GM19324 (cell line): Measurements from ENCODE around the gene SRI.

ENCODE experiments used
- ATAC-seq: cut with Tn5 transposase; IDR thresholded peaks from one replicate; pipeline ENCODE4 v1.9.1; 2021; ENCODE audit warnings: mild to moderate bottlenecking, moderate library complexity; ENCODE audit not compliant: unreplicated experiment, low FRiP score

Gene SRI

DNA sequence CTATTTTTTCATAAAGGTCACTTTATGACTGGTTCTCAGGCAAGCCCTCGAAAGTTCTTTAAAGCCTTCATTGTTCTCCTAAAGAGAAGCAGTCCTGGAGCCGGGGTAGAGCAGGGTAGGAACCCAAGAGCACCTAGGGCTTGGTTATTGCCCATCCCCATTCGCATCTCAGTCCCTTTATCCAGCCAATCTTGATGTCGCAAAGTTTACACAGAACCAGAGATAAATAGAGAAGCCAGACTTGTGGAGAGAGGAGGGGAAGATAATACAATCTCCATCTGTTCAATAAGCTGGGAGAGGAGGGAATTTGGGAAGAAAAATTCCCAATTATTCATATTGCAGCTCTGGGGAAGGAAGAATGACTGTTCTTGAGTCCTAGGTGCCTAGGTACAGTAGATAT, 6.4 kb upstream of the SRI start:
- ATAC-seq, result no peak

DNA sequence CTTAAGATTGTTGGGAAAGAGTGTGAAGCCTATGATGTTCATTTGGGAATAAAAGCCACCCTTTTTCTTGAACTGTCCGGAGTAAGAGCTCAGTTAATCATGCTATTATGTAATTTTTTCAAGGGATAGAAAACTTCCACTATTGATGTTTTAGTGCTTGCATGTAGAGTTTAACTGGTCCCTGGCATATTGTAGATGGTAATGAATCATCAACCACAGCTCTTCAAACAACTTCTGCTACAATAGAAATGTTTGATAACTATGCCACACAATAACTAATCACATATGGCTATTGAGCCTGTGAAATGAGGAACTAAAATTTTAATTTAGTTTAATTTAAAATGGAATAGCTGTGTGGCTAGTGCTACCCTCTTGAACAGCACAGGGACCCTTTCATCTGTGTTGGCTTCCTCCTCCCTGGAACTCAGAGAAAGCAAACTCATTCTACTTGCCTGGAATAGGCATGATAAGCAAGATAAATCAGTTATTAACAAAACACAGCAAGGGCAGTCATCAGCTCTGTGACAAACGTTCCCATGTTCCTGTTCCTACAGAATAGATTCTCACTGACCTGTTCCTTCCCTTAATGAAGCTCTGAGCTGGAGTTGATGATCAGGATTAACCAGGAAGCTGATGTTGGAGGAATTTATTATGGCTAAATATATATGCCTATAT, 4.9 kb upstream of the SRI start:
- no peak for ATAC-seq

DNA sequence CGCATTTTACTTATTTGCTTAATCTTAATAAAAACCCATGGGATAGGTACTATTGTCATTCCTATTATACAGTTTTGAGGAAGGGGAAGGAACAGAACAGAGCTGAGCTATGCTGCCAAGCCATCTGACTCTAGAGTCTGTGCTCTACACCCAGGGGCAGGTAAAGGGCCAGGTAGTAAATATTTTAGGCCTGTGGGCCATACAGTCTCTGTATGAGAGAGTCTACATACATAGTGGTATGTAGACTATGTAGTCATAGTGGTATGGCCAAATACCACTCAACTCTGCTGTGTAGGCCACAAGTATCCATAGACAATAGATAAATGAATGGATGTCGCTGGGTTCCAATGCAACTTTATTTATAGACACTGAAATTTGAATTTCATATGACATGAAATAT, 3.4 kb upstream of the SRI start:
- ATAC-seq, result no peak

DNA sequence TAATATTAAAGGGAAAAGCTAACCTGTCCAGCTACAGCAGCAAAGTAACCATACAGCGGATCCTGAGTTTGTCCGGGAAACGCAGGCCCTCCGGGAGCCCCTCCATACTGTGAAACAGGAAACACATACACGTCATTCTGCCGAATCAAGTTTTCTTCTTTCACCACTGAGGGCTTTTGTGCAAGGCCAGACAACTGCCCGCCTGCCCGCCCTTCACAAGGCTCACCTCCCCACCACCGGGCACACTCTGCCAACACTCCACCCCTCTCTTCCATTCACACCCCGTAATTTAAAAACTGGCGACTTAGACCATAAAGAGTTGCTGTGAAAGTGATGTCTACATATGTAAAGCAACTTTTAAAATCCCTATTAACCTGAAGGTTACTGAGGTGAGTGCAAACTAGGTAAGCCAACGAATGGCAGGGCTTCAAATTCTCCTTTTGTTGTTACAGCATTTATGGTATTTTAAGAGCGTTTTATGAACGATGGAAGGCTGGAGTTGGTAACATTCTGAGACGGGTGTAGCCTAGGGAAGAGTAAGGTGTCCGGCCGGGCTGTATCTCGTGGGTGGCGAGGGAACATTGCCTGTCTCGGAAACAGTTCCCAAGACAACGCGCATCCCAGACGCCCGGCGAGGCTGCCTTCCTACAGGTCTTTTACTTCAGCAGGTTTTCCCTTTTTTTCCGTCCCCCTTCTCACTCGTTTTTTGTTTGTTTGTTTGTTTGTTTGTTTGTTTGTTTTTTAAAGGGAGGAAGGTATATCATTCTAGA, 817 bp downstream of the SRI start:
- ATAC-seq, result peak; percentile 33

DNA sequence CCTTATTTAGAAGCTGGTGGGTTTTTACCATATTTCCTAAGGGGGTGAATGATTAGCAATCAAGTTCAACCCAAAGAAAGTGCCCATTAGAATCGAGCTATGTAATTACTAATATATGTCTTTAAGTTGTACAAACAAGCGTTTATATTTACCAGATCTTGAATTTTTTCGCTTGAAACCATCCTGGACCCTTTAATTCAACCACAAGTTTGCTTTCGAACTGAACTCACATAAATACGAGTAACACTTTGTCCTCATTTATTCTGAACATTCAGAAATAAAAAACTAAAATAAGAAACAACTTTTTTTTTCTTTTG, 1.5 kb downstream of the SRI start:
- ATAC-seq, result no peak

DNA sequence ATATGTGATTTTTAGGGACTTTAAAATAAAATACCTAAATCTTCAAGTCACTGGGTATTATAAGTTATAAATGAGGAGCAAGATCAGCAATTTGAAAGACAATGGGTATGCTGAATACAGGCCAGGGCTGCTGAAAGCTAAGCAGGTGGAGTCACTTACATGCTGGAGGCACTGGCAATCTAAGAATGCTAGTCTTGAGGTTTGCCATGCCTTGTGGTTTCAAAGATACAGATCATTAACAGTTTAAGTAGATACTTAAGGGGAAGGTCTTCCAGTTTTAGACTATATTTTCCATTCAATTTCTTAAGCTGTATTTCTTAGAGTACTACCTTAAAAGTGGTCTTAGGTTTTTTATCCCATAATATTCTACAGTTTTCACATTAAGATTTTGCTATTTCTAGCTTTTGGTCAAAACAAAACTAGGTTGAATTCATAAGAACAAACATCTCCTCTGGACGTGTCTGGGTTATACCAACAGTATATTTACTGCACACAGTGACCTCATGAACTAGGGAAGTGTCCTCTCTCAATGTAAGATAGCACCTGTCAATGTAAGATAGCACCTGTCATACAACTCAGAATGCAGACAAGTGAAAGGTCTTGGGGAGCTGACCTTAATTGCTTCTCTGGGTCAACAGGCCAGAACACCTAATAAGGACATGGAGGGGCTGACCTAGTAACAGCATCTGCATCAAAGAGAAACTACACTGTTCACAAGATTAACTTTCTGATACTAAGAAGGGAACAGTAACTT, 2.0 kb downstream of the SRI start:
- peak; percentile 79 for ATAC-seq

DNA sequence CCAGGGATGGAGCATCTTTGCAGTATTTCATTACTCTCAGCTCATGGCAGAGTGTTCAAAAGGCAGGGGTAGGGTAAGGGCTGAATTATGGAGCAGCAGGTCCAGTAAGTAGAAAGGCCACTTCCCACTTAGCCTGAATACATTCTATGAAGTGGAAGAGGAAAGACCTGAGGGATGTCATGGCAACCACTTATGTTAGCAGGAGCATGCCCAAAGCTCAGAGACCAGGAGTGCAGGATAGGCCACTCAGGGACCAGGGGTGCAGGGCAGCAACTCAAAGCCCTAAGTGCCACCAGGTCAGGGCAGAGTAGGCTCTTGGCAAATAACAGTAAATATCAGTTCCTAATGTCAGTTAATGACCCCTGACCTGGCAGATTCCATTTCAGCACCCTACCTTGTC, 3.6 kb downstream of the SRI start:
- no peak for ATAC-seq

DNA sequence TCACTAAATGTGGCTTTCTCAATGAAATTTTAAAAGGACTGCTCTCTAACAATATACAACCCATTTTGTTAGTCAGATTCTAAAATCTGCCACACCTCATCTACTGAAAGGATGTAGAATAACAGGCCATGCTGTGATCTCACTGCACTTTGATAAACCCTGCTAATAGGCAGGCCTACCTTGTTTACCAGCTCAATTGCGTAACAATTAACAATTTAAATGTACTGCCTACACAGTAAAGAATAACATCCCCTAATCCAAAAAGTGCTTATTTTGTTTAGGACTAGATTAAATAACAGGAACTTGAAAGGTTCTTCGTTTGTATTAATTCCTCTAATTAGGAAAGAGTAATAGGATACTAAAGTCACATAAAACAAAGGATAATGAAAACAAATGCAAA, 4.5 kb downstream of the SRI start:
- no peak for ATAC-seq

DNA sequence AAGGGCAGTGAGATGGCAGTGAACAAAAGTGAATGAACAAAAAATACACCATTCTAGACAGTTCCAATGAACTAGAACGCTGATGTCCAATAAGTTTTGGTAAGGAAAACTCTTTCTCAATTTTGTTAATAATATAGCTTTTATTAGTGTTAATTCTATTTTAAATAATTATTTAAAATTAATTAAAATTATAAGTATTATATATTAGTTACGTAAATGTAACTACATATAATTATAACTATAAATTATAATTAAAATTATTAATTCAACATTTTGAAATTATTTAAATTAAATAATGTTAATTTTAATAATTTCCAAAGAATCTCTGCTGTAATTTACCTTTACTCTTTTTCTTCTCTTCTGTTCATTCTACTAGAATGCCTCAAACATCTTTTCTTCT, 5.4 kb downstream of the SRI start:
- ATAC-seq, result no peak

DNA sequence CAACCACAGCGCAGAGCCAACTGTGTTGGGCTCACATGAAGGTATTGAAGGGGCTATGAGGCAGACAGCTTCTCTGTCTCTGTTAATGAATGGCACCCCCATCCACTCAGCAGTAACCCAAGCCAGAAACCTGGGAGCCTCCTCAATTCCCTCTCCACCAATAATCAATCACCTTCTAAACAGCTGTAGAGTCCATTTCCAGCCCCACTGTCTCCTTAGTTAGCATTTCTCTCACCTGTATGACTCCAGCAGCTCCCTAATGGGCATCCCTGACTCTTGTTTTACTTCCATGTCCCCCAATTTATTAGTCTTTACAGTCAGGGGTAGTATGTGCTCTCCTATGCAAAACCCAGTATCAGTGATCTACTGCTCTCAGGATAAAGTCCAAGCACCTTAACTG, 6.9 kb downstream of the SRI start:
- ATAC-seq, result no peak

DNA sequence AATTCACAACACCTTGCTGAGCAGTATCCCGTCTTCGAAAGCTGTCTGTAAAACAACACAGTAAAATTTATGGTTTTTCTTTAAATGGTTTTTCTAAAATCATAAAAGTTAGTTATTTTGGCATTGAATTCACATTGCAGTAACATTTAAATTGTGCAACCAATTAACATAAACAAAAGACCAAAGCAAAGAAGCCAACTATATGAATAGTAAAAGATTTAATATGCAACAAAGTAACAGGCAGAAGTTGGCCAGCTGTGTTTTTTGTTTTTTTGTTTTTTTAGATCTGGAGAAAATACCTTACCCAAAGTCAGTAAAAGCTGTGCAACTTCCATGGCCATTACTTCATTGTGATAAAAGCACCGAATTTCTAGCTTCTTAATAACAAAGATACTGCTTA, 11.3 kb downstream of the SRI start:
- no peak for ATAC-seq

DNA sequence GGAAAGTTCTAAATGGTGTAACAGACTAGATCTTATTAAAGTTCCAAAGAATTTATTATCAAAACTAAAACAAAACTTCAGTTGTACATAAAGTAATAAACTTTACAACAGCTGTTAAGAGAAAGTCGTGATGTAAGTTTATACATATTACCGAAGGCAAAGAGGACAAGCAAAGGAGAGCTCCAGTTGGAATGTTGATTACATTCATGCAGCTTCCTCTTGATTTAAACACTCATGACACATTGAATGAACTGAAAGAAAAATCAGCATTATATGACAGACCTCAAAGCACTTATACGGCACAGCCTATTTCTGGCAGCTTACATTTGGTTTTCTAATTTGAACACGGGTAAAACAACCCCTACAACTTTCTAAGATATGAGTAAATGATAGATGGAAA, 13.6 kb downstream of the SRI start:
- ATAC-seq, result no peak

DNA sequence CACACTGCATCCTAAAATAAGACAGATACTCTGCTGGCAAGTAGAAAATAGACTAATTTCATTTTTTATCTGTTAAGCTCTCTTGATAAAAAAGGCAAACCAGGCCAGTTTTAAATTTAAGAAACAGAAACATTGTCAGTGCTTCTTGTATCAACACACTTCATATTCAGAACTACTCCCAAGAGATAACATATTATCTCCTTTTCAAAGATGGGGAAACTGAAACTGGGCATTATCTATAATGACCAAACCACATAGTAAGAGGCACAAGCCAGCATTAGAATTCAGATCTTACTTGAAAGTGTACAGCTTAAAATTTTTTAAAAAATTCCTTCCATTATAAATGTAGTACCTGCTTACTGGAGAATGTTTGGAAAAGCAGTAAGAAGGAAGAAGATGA, 14.7 kb downstream of the SRI start:
- ATAC-seq, result no peak

DNA sequence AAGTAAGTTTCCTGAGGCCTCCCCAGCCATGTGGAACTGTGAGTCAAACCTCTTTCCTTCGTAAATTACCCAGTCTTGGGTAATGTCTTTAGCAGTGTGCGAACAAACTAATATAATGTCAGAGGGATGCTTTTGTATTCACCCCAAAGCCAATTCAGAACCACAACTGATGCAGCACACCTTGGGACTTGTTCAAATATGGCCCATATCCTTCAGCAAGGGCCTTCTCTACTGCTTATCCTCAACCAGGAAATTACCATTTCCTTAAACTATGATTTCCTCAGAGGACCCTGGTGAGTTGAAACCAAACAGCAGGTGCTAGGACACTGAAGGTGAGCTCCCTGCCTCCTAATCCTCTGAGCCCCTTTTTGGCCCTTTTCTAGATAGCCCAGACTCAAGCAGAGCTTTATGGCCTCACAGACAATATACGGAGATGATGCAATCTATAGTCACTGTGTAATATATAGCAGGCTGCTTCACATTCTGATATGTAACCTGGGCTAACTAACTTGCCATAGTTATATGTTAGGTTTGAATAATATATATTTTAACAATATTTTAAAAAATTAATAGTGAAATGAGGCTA, 15.2 kb downstream of the SRI start:
- ATAC-seq, result no peak

DNA sequence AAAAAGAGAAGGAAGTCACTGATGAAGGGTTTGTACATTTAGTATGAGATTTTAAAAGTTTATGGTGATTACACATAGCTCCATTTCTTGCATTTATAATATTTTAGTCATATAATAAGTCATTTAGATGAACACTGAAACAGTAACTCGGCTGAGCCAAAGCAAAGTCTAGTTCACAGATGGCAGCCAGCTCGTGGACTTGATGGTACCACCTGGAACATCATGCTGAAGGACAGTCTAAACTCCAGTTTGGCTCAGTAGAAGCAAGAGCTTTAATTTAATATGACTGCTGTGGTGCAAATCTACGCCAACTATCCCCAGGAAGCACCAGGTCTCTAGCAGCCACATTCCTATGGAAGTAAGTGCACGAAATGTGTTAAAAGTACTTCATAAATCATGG, 16.4 kb downstream of the SRI start:
- ATAC-seq, result no peak

DNA sequence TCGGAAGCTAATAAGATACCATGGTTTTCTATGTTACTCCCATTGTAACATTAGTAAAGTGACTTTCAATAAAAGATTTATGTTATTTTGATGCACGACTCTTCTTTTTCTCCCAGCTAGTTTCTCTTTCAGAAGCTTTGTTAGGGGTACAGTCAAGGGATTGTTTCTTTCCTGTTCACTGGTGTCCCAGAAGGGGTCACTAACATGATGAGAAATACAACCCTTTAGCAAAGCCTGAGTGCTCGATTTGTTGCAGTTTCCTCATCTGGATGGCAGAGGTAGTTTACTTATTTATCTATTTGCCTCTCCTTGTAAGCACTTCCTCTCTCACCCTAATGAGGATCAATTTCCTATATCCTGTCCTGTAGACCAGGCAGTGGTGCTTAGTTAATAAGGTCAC, 17.0 kb downstream of the SRI start:
- no peak for ATAC-seq

DNA sequence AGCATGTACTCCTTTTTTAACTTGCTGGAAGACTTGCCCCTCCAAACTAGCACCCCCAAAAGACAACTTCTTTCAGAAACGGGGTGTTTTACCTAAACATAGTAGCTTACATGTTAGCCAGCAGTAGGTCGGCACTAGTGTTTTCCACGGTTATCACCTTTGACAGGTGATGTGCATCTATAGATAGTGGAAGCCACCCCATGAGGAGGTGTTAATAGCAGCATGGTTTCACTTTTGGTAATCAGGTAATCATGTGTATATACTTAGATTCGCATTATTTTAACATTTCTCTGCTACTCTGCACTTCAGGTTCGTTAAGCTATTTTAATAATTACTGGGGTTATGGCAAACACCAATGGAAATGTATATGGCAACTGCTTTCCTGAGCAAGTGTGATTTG, 17.6 kb downstream of the SRI start:
- ATAC-seq, result peak; percentile 51

DNA sequence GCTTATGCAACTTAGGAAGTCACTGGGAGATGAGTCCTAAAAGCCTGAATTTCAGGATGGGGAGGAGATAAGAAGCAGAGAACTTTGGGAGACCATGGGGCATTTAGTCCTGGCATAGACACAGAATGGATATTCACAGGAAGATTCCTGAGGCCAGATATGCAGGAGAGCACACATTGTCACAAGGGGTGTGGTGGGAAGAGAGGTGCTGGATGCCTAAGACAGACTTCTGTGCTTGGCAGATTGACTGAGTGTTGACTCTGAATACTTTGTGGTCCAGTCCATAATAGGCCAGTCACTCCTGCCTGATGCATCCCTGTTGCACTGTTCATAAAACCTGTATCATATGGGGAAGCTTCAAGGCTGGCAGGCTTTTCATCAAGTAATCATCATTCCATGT, 18.5 kb downstream of the SRI start:
- ATAC-seq, result no peak

DNA sequence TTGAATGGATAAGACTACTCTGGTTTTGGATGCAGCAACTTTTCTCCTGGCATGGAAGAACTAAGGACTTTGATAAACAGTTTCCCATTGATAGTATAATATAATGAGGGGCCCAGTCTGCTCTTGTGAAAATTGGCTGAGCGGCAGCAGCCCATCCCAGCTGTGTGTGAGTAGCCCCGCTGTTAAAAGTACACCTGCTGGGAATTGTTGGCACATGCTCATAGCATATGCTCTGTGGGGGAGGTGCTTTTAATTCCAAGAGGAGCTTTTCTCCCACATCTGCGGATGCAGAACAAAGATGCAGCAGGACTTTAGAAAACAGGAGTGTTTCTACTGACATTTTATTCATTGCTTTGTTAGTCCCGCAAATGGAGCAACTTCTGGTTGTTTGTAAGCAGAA, 19.0 kb downstream of the SRI start:
- ATAC-seq, result no peak

DNA sequence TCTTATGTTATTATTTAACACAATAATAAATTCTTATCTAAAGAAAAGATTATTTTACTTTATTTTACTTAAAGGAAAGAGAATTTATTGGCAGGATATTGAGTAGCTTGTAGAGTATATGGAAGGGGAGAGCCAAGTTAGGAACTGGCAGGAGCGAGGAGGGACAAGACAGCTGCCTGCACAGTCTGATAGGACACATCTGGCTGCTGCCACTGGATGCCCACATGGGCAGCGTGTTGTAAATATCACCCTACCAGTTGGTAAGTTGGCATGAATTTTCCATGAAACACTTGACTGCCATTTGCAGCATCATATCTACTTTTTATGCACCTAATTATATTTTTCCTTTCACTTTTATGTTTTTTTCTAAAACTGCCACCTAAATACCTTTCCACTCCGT, 19.6 kb downstream of the SRI start:
- ATAC-seq, result no peak

DNA sequence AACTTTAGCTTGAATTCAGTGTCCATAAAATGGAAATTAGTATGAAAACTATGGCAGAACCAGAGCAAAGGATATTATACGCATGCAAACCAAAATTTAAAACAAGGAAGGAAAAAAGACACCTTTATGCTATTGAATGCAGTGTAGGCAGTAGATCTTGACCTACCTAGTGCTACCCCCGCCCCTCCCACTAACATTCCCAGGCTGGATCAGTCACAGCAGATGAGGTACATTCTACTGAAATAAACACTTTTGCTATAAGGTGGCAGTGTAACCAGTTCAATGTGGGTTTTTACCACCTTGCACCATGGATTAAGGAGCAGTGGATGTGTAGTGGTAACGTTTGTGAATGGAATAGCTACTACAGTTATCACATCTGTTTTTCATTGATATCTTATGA, 27.9 kb downstream of the SRI start:
- no peak for ATAC-seq

DNA sequence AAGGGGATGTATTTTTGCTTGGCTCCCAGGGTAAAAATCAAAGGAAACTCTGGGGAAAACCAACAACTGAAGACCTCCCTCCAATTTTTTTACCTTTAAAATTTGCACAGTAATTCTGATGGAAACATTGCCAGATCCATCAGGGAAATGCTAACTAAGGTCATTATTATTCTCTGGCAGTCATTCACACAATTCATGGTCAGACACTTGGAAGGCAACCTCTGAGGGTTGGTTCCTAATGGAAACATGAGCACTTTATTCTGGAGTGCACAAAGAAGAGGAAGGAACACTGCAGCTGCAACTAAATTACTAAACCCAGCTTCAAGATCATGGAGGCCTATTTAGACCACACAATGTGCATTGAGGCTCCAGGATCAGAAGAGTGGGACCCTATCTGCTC, 34.2 kb downstream of the SRI start:
- no peak for ATAC-seq
